HG02588 (cell line): Measurements from ENCODE around the gene GALNT18.

Experiments used
- ATAC-seq: cut with Tn5 transposase; IDR thresholded peaks from one replicate; pipeline ENCODE4 v1.9.1; 2021; ENCODE audit warnings: mild to moderate bottlenecking, moderate library complexity; ENCODE audit not compliant: unreplicated experiment

GALNT18 gene

GRCh38 chr11:11322101-11322500 is 299.7 kb downstream of the GALNT18 start:
- no peak for ATAC-seq

- ATAC-seq: no peak
These were observed 301.0 kb downstream of the GALNT18 start for GRCh38 chr11:11320825-11321224.

GRCh38 chr11:11318961-11319360 is 302.8 kb downstream of the GALNT18 start:
- ATAC-seq: no peak

- ATAC-seq: no peak
These were observed 303.3 kb downstream of the GALNT18 start for GRCh38 chr11:11318461-11318860.

- no peak for ATAC-seq
These were observed 305.1 kb downstream of the GALNT18 start for GRCh38 chr11:11316651-11317230.

- no peak for ATAC-seq
These were observed 307.7 kb downstream of the GALNT18 start for GRCh38 chr11:11313902-11314692.

- ATAC-seq: no peak
These were observed 308.4 kb downstream of the GALNT18 start for GRCh38 chr11:11313426-11313825.

GRCh38 chr11:11312738-11313137 is 309.1 kb downstream of the GALNT18 start:
- no peak for ATAC-seq

- ATAC-seq: no peak
These were observed 310.6 kb downstream of the GALNT18 start for GRCh38 chr11:11311169-11311568.

- no peak for ATAC-seq
These were observed 311.9 kb downstream of the GALNT18 start for GRCh38 chr11:11309906-11310305.

GRCh38 chr11:11308249-11308648 is 313.6 kb downstream of the GALNT18 start:
- ATAC-seq: no peak

GRCh38 chr11:11306855-11307254 is 314.9 kb downstream of the GALNT18 start:
- no peak for ATAC-seq

GRCh38 chr11:11304550-11304949 is 317.3 kb downstream of the GALNT18 start:
- ATAC-seq: no peak

- no peak for ATAC-seq
These were observed 319.2 kb downstream of the GALNT18 start for GRCh38 chr11:11302565-11302964.

- no peak for ATAC-seq
These were observed 320.6 kb downstream of the GALNT18 start for GRCh38 chr11:11301212-11301611.

GRCh38 chr11:11297578-11297977 is 324.2 kb downstream of the GALNT18 start:
- no peak for ATAC-seq

- ATAC-seq: no peak
These were observed 325.4 kb downstream of the GALNT18 start for GRCh38 chr11:11296434-11296833.

- ATAC-seq: no peak
These were observed 327.3 kb downstream of the GALNT18 start for GRCh38 chr11:11294551-11294855.

- ATAC-seq: no peak
These were observed 327.8 kb downstream of the GALNT18 start for GRCh38 chr11:11293798-11294550.

- no peak for ATAC-seq
These were observed 329.0 kb downstream of the GALNT18 start for GRCh38 chr11:11292839-11293238.

GRCh38 chr11:11291041-11292015 is 330.5 kb downstream of the GALNT18 start:
- ATAC-seq: no peak
